Lung (tissue), 10 donors: ENCODE measurements around the gene HSF2BP. TPM values are rescaled to one million over a fixed set of nuclear protein-coding genes. Genes with fewer than 3 reads are reported as not detected.
"Not testable (repeated sequence)": the region's sequence is repeated elsewhere in the genome, so short reads cannot be mapped to it uniquely, and the experiment has no call there.

Source experiments
- ATAC-seq: fragments of 200-7000 bp; cut with Tn5 transposase; one replicate; pipeline ENCODE4 v1.9.1; 2020; ENCODE audit warnings: moderate number of reproducible peaks; ENCODE audit not compliant: insufficient read depth, low FRiP score
- DNase-seq, 3 donors: peaks; one replicate each; pipeline ENCODE4 v3.0.0-alpha.2; 2013 to 2017
- H3K27ac ChIP-seq, 2 donors: one replicate each; pipeline ENCODE4 v1.5.1; 2013; ENCODE audit warnings: mild to moderate bottlenecking in 2 of 2, moderate library complexity in 2 of 2, control low read depth in 1 of 2, inconsistent platforms in 1 of 2, low read depth in 1 of 2, low read length in 1 of 2
- H3K27me3 ChIP-seq, 3 donors: one replicate each; pipeline ENCODE4 v1.5.1; 2013; ENCODE audit warnings: low read length in 2 of 3; ENCODE audit not compliant: control insufficient read depth in 3 of 3, insufficient read depth in 3 of 3
- H3K36me3 ChIP-seq, 4 donors: one replicate each; pipeline ENCODE4 v1.5.1; 2013; ENCODE audit warnings: low read length in 4 of 4, mild to moderate bottlenecking in 1 of 4, moderate library complexity in 1 of 4; ENCODE audit not compliant: control insufficient read depth in 4 of 4, insufficient read depth in 4 of 4
- H3K4me1 ChIP-seq, 5 donors: one replicate each; pipeline ENCODE4 v1.5.1; 2013; ENCODE audit warnings: low read length in 5 of 5, mild to moderate bottlenecking in 2 of 5, moderate library complexity in 1 of 5; ENCODE audit not compliant: control insufficient read depth in 5 of 5, insufficient read depth in 5 of 5
- H3K4me3 ChIP-seq: one replicate; pipeline ENCODE4 v1.5.1; 2013; ENCODE audit warnings: mild to moderate bottlenecking, control low read depth, moderate library complexity
- H3K9ac ChIP-seq, 2 donors: one replicate each; pipeline ENCODE4 v1.5.1; 2013; ENCODE audit warnings: low read length in 2 of 2, control low read depth in 1 of 2; ENCODE audit not compliant: insufficient read depth in 1 of 2
- H3K9me3 ChIP-seq, 4 donors: one replicate each; pipeline ENCODE4 v1.5.1; 2013; ENCODE audit warnings: low read length in 3 of 4, mild to moderate bottlenecking in 1 of 4, moderate library complexity in 1 of 4; ENCODE audit not compliant: control insufficient read depth in 4 of 4, insufficient read depth in 3 of 4
- WGBS, 2 donors: extraction: QIAGEN DNeasy Blood & Tissue Kit; methylation state at CpG; one replicate each; pipeline ENCODE4 v1.1.7; 2013; 5-methylcytosine and 5-hydroxymethylcytosine counted together
- polyA plus RNA-seq, 2 donors: library from polyadenylated mRNA; stranded (reverse); fragments of 200-250 nt; gene quantifications; one replicate each; pipeline ENCODE4 v1.2.1, GENCODE V29; 2013
- total RNA-seq, 2 donors: library from RNA; depleted of rRNA in 1 of 2; stranded (reverse); fragments of >200 nt in 1 of 2; gene quantifications; one replicate each; pipeline ENCODE4 v1.2.1, GENCODE V29; 2014 to 2021
- donor health status: Bipolar disorder and iron deficiency.
- donor health status: healthy.
- donor health status: DM: yes; HTN: yes; CAD: no.

The HSF2BP gene
- total and polyA plus RNA-seq, 4 donors = 0.46 to 0.71 (median 0.57) TPM

GRCh38 chr21:43516295-43516847 is 142.9 kb downstream of the HSF2BP start:
- DNase-seq, H3K9me3 ChIP-seq, H3K27me3 ChIP-seq, H3K27ac ChIP-seq, H3K9ac ChIP-seq, H3K36me3 ChIP-seq, ATAC-seq, H3K4me3 ChIP-seq, H3K4me1 ChIP-seq: not testable (repeated sequence)
- WGBS, 2 donors = no CpG with 5 or more reads among the region's 4 CpGs

- no CpG with 5 or more reads among the region's 3 CpGs for WGBS, 2 donors
- H3K4me3 ChIP-seq, H3K9ac ChIP-seq, H3K27me3 ChIP-seq, DNase-seq, H3K27ac ChIP-seq, ATAC-seq, H3K36me3 ChIP-seq, H3K4me1 ChIP-seq, H3K9me3 ChIP-seq: not testable (repeated sequence)
Measured at GRCh38 chr21:43514834-43515233, 144.5 kb downstream of the HSF2BP start.

DNA sequence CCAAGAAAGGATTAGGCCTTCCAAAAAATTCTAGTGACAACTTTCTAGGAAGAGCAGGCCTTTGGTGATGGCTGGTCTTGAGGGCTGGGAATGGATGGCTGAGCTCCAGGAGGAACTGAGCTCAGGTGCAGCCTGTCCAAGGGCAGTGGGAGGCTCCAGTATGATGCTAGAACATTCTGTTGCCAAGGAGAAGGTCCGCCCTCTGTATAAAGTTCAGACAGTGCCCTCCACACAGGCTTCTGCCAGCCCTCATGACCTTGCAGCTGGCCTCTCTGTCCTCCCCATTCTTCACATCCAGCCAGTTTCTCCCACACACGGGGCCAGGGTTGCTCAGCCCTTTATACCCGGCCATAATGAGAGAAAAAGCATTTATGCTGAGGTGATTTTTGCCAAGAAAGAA is 146.3 kb downstream of the HSF2BP start:
- ATAC-seq, DNase-seq, H3K27me3 ChIP-seq, H3K4me1 ChIP-seq, H3K27ac ChIP-seq, H3K9ac ChIP-seq, H3K9me3 ChIP-seq, H3K4me3 ChIP-seq, H3K36me3 ChIP-seq: not testable (repeated sequence)
- WGBS, 2 donors = no CpG with 5 or more reads among the region's 3 CpGs

DNA sequence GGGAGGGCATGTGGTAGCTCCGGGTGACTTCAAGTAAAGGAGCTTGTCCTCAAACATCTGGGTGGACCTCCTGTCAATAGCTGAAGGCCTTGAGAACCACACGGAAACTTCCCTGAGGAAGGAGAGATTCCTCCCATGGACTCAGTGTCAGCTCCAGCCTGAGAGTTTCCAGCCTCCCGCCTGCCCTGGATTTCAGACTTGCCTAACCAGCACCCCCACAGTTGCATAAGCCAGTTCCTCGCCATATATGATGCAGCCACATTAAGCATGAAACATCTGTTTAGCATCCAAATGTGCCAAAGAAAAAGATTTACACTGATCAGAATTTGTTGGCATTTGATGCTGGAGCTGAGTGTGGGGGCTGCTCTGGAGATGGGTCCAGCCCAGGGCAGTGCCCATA is 148.1 kb downstream of the HSF2BP start:
- H3K4me1 ChIP-seq, H3K9me3 ChIP-seq, DNase-seq, ATAC-seq, H3K36me3 ChIP-seq, H3K27me3 ChIP-seq, H3K27ac ChIP-seq, H3K9ac ChIP-seq, H3K4me3 ChIP-seq: not testable (repeated sequence)
- no CpG with 5 or more reads among the region's 4 CpGs for WGBS, 2 donors

DNA sequence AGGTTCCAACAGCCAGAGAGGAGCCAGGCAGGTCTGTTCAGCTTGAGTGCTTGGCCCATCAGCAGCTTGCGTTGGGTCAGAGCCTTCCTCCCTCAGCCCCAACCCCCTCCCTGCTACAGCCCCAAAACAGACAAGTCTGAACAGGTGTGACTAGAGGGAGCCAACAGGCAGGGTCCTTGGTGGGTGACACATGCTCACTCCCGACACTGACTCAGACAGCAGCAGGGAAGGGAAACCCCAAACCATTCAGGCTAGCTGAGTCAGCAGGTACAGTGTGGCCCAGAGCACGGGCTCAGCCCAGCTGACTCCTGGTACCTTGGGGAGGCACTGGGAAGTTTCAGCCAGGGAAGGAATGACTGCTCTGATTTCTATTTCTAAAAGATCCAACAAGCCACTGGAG is 148.6 kb downstream of the HSF2BP start:
- H3K4me3 ChIP-seq, H3K27ac ChIP-seq, H3K27me3 ChIP-seq, H3K4me1 ChIP-seq, H3K9ac ChIP-seq, ATAC-seq, DNase-seq, H3K9me3 ChIP-seq, H3K36me3 ChIP-seq: not testable (repeated sequence)
- no CpG with 5 or more reads among the region's 3 CpGs for WGBS, 2 donors

- not testable (repeated sequence) for H3K36me3 ChIP-seq, H3K27ac ChIP-seq, ATAC-seq, DNase-seq, H3K4me3 ChIP-seq, H3K9ac ChIP-seq, H3K4me1 ChIP-seq, H3K9me3 ChIP-seq, H3K27me3 ChIP-seq
- no CpG with 5 or more reads among the region's 13 CpGs for WGBS, 2 donors
Measured at GRCh38 chr21:43503892-43504291, 155.4 kb downstream of the HSF2BP start.

- H3K27me3 ChIP-seq, H3K9me3 ChIP-seq, H3K9ac ChIP-seq, H3K4me3 ChIP-seq, H3K27ac ChIP-seq, DNase-seq, H3K36me3 ChIP-seq, H3K4me1 ChIP-seq: not testable (repeated sequence)
- WGBS, 2 donors = no CpG with 5 or more reads among the region's 15 CpGs
- peak; percentile 24 for ATAC-seq
Measured at GRCh38 chr21:43503075-43503750, 156.1 kb downstream of the HSF2BP start.

GRCh38 chr21:43502407-43503071 is 156.7 kb downstream of the HSF2BP start:
- H3K36me3 ChIP-seq, H3K27ac ChIP-seq, ATAC-seq, H3K27me3 ChIP-seq, H3K9me3 ChIP-seq, DNase-seq, H3K9ac ChIP-seq, H3K4me3 ChIP-seq, H3K4me1 ChIP-seq: not testable (repeated sequence)
- no CpG with 5 or more reads among the region's 23 CpGs for WGBS, 2 donors
